Hepatic stellate cell (primary cell): ENCODE results near the gene TK1.
"Not testable (repeated sequence)": the region's sequence is repeated elsewhere in the genome, so short reads cannot be mapped to it uniquely, and the experiment has no call there.

ENCODE experiments used
- DNase-seq: peaks from one replicate; pipeline ENCODE4 v3.0.0; 2011; ENCODE audit warnings: low spot score

Gene TK1

DNA sequence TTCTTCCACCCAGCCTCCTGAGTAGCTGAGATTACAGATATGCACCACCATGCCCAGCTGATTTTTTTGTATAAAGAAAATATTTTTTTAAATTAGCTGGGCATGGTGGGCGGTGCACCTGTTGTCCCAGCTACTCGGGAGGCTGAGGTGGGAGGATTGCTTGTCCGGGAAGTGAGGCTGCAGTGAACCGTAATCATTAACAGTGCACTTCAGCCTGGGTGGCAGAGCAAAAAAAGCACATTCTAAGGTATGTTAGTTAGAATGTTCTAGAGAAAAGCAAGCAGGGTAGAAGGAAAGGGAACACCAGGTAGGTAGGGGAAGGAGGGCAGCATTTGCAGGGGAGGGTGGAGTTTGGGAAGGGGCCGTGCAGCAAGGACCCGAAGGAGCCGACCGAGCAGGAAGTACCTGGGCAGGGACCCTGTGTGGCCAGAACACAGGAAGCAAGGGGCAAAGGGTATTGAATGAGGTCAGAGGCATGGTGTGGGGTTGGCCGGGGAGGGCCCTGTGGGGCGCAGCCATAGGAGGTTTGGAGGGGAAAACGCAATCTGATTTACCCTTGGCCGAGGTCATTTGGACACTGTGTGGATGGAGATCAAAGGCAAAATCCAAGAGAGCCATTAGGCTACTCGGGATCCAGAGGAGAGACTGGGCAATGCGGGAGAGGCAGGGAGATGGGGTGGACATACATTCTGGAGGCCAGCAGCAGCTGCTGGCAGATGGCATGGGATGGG is 38.4 kb downstream of the TK1 start:
- DNase-seq, result no peak

DNA sequence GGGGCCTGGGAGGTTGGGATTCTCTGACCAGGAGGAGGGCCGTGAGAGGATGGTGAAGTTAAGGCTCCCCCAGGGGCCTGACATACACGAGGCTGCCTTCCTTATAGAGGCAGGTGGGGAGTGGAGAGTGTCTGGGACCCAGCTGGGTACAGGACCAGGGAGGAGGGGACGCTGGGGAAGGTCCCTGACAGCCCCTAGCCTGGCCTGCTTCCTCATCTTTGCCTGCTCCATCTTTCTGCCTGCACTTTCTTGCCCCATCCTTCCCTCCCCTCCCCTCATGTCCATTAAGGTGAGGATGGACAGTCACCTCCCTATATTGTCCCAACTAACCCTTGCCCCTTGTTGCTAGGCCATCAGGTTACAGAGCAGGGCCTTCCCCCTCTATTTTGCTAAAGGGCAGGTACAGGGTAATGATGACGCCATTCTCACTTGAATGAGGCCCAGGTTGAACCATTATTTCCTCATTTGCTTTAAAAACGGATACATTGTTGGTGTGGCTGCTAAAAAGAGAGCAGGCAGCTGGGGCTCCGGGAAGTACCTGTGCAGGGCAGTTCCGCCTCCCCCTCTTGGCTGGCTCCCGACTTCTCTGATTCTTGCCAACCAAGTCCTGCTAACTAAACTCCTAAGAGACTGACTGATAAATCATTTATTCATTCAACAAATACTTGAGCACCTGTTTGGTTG is 39.4 kb downstream of the TK1 start:
- DNase-seq, result no peak

DNA sequence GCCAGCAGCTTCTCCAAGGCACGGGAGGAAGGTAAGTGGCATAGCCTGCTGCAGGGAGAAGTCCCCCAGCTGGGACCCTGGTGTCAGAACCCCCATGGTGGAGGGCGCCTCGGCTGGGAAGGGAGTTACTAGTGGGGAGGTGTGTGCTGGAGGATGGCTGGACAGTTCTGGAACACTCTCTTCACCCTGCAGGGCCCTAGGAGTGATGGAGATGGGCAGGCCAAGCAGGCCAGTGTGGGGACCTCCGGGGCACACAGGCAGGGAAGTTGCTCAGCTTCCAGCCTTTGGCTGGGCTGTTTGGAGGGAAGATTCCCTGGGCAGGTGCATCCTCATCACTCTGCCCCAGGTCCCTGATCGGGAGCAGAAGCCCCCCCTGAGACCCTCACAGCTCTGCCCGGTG is 40.0 kb downstream of the TK1 start:
- no peak for DNase-seq

DNA sequence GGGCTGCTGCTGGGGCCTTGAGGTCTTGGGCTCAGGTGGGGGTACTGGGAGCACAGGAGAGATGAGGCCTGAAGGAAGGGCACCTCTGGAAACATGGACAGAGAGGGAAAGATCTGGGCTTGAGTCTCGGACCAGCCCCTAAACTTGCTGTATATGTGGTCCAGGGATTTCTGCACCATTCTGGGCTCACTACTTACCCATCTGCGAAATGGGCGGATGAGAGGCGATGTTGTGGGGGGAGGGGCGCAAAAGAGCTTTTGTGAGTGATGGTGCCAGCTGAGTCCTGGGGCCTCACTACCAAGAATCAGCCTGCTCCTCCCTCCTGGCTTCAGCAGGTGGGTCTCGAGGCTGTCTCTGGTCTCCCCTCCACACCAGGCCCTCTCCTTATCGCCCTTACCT is 40.4 kb downstream of the TK1 start:
- DNase-seq, result no peak

DNA sequence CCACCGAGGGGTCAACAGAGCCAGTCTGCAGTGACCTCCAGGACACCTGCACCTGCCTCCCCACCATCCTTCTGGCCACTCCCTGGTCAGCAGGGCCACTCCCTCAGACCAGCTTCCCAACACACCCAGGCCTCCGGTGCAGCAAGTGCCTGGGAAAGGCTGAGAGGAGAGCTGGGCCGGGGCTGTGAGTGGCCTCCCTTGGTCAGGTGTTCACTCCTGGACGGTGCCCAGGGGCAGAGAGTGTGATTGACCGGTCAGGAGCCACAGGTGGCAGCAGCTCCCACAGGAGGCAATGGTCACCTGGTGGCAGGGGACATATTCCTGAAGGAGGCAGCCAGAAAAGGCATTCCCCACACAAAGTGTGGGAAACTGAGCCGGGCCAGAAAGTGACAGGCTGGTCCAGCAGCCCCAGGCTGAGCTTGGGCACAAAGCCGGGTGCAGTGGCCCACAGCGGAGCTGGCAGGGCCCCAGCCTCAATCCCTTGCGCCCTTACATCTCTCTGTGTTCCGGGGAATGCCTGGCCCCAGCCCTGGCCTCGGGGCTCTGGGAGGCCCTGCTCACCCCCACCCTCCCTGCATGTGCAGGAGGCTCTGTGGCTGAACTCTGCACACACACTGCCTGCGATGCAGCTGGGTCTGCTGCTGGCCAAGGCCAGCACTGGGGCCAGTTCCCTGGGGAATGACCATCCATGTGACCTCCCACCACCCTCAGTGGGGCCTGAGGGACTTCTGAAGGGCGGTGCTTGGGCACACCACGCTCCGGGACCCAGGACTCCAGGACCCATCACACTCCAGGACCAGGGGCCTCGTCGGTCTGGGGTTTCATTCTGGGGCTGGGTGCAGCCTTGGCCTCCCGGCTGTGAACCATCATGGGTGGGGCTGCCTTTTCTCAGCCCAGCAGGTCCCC is 41.9 kb downstream of the TK1 start:
- no peak for DNase-seq

DNA sequence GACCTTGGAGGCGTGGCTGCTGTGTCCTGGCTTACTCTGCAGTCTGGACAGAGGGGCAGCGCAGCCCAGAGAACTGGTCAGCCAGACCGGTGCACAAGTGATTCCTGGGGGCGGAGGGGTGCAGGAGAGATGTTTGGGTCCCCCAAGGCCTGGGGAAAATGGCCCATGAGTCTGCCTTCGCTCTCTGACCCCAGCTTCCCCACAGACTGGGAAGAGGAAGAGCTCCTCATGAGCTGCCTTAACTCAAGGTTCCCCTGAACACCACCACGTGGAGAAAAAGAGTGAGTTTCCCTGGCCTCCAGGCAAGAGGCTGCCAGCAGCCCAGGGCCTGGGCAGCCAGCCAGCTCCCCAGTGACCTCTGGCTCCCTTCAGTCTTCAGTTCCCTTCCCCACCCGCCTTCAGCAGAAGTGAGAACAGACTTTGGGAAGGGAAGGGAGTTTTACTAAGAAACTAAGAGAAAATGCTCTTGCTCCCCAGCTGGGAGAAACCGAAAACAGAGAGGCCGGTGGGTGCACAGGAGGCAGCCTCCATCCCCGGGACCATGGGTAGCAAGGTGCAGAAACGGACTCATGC is 42.6 kb downstream of the TK1 start:
- DNase-seq, result peak; percentile 71

DNA sequence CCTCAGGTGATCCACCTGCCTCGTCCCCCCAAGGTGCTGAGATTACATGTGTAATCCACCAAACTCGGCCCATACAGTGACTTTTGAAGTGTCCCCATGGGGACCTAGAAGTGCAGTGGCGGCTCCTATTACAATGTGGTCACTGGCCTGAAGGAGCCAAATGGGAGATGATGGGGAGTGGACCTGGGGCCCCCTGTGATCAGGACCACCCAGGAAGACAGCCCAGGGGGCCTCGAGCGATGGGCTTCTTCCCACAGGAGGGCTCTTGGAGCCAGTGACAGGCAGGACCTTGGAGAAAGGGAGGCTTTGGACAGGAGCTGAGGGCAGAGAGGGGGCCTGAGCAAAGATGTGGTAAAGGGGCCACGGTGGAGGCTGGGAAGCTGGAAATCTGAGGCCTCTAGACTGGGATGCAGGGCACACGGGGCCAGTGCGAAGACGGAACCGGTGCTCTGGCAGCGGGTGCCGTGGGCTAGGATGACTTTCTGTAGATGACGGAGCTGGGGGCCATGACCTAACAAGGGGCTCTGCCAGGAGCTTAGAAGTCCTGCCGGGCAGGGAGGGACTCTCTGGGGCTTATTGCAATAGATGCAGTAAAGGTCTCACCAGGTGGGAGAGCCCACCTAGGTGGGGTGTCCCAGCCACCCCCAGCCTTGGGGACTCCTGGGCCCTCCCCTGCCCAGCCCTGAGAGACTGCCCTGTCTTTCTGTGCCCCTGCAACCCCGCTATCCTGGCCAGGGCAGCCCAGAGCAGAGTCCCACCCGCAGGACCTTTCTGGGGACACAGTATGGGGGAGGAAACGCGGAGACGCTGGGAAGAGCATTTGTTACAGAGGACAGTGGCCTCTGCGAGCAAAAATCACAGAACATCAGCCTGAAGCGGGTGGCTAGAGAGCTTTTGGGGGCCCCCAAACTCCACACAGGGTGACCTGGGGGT is 43.4 kb downstream of the TK1 start:
- no peak for DNase-seq

DNA sequence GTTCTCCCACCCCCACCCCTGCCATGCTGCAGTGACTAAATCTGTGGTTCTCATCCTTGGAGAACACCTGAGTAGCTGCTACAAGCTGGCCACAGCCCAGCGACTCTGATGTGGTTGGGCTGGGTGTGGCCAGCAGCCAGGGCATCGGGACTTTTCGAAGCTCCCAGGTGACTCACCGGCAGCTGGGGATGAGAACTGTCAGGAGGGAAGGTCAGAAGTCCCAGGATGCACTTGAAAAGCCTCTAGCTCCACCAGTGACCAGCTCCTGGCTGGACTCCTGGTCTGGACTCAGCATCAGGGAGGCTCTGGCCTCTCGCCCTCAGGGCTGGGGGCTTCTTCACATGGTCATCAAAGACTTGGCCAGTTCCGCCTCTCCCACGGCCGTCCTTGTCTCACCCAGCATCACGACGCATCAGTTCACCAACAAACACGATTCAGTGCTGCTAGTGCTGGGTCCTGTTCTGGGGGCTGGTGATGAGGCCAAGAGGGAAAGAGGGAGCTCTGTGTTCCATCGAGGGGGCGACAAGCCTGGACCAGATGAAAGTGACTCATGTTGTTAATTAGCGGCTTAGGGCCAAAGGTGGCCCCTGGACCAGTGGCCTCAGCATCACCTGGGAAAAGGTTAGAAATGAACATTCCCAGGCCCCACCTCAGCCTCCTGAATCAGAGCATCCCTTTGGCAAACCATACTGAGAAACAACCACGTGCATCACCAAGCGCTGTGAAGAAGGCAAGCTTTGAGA is 44.6 kb downstream of the TK1 start:
- DNase-seq, result no peak

DNA sequence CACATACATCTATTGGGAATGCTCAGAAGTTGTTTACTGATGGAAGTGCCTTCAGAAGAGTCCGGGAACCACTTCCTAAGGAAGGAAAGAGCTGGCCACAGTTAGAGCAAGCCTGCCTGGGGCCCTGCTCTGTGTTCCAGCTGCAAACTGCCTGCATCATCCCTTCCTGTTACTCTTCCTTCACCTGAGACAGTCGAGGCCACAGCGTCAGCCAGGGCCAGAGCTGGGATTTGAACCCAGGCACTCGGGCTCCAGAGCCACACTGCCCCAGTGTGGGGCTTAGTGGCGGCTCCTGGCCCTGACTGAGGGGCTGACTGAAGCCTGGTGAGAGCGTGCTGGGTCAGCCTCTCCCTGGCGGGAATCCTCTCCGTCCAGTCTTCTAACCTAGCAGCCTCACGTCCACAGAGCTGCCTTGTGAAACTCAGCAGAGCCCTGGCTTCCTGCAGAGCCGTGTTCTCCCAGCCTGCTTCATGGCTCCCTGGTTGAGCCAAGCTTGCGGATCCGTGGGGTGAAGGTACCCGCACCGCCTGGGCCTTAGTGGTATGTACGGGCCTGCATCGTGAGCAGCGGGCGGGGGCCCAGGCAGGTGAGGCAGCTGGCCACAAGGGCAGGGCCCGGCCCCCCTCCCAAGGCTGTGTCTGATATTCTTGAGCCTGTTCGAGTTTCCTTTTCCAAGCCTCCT is 45.3 kb downstream of the TK1 start:
- no peak for DNase-seq

DNA sequence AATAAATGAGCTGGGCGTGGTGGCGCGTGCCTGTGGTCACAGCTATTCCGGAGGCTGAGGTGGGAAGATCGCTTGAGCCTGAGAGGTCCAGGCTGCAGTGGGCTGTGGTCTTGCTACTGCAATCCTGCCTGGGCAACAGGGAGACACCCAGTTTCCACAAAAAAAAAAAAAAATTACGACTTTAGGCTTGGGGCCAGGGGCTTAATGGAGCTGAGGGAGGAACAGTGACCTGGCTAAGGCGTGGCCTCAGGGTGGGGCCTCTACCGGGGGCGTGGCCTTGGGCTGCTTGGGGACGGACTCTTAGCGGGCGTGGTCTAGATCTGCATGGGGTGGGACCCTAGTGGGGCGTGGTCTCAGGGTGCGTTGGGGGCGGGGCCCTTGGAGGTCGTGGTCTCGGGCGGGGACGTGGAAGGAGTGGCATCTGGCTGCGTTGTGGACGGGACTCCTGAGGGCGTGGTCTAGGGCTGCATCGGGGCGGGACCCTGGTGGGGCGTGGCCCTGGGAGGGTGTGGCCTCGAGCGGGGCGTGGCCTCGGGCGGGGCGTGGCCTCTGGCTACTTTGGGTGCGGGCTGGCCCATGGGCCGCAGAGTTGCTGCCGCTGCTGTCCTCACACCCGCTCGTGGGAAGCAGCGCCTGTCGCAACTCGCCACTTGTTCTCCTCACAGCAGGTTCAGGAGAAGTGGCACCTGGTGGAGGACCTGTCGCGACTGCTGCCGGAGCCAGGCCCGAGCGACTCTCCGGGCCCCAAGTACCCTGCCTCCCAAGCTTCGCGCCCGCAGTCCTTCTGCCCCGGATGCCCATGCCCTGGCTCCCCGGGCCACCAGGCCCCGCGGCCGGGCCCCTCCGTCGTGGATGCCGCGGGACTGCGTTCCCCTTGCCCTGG is 46.4 kb downstream of the TK1 start:
- DNase-seq, result no peak

DNA sequence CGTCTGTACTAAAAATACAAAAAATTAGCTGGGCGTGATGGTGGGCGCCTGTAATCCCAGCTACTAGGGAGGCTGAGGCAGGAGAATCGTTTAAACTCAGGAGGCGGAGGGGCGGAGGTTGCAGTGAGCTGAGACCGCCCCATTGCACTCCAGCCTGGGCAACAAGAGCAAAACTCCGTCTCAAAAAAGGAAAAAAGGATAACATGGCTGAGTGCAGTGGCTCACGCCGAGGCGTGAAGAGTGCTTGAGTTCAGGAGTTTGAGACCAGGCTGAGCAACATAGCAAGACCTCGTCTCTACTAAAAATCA is 47.0 kb downstream of the TK1 start:
- DNase-seq, result not testable (repeated sequence)

DNA sequence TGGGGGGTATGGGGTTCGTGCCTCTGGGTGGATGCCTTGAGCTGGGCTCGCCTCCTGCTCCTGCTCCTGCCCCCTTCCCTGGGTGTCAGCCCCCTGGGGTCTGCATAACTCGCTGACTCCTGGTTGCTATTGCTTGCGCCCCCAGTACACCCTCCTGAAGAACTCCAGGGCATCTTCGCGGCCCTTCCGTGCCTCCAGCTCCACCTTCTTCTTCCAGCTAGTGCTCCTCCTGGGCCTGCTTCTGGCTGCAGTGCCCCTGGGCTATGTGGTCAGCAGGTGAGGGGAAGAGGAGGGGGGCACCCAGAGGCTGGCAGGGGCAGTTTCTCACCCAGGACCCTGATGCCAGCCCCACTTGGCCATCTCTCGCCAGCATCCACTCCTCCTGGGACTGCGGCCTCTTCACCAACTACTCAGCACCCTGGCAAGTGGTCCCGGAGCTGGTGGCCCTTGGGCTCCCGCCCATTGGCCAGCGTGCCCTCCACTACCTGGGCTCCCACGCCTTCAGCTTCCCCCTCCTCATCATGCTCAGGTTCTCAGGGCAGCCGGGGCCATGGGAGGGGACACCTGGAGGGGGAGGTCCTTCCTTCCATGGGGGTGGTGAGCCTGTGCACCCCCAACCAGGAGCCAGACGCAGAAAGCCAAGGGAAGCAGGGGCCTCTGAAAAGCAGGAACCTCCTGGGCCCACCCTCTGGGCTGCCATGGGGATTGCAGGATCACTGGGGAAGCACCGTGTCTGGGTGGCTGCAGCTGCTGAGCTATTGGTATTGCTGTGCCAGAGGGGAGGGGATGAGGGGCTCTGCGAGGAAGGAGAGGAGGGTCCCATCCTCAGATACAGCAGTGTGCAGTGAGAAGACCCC is 48.4 kb downstream of the TK1 start:
- DNase-seq, result no peak

DNA sequence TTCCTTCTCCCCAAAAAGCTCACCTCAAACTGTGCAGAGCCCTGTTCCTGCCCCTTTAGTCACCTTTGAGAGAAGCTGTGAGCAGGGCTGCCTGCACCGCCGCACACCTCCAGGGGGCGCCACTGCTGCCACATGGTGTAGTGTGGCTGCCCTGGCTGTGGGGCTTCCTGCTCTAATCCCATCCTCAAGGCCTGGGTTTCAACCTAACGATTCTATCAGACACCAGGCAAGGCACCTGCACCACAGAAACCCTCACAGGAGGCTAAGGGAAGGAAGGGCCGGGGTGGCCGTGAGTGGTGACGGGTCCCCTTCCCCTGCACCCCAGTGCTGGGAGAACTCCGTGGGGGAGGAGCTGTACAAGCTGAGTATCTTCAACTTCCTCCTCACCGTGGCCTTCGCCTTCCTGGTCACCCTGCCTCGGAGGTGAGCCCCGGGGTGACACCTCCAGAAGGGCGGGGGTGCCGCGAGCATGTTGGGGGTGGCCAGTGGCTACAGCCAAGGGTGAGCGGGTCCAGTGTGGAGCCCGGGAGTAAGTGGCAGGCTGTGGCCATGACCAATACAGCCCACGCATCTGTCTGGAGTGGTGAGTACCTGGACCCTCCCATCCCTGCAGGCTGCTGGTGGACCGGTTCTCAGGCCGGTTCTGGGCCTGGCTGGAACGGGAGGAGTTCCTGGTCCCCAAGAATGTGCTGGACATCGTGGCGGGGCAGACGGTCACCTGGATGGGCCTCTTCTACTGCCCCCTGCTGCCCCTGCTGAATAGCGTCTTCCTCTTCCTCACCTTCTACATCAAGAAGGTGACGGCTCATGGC is 49.3 kb downstream of the TK1 start:
- no peak for DNase-seq

DNA sequence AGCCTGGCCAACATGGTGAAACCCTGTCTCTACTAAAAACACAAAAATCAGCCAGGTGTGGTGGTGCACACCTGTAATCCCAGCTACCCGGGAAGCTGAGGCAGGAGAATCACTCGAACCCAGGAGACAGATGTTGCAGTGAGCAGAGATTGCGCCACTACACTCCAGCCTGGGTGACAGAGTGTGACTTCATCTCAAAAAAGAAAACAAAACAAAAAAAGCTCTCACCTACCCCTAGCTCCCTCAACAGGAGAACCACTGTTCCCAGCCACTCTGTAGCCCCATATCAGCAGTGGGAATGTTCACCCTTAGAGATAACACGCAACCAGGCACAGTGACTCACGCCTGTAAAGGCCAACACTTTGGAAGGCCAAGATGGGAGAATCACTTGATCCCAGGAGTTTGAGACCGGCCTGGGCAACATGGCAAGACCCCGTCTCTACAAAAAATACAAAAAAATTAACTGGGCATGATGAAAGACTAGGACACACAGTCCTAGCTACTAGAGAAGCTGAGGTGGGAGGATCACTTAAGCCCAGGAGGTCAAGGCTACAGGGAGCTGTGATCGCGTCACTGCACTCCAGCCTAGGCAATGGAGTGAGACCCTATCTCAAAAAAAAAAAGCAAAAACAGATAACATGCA is 50.9 kb downstream of the TK1 start:
- DNase-seq, result no peak

DNA sequence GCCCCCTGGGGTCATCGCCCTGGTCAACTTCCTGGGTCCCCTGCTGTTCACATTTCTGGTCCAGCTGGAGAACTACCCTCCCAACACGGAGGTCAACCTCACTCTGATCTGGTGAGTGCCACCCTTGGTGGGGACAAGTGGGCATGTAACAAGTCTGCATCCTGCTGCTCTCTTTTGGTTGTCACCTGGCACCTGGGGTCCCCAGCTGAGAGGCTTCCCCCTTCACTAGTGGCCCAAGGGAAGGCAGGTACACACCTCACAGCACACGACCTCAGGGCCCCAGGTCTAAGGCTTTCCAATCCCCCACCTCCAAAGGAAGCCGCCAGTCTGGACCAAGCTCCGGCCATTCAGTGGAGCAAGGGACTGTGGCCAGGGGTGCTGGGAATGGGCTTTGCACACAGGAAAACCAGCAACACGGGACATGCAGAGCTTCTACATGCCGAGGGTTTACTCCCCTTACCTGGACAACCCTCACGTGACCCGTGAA is 51.9 kb downstream of the TK1 start:
- DNase-seq, result no peak

DNA sequence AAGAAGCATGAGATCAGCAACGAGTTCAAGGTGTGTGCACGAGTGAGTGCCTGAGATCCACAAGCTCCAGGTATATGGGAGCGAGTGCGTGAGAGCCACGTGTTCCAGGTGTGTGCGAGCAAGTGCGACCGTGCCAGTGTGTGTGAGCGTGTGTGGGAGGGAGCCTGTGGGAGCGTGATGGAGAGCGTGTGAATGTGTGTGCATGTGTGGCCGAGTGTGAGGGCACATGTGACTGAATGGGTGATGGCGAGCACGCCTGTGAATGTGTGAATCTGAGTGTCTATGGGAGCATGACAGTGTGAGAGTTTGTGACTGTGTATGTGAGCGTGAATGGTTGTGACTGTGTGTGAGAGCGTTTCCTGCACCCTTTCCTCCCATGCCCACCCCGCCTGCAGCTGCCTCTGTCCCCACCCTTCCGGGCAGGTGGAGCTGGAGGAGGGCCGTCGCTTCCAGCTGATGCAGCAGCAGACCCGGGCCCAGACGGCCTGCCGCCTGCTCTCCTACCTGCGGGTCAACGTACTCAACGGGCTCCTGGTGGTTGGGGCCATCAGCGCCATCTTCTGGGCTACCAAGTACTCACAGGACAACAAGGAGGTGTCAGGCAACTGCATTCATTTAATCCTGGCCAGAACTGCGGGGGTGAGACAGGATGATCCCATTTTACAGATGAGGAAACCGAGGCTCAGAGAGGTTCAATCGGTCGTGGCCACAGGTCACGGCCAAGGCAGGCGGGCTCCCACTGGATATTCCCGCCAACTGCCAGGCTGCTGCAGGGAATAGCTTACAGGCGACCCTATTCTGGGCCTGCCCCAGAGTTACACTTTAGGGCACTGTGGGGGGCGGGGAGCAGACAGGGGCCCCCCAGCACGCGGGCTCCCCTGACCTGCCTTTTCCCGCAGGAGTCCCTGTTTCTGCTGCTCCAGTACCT is 52.6 kb downstream of the TK1 start:
- DNase-seq, result no peak
